ENCODE measurements around the gene UGT1A9.

UGT1A9 gene

GRCh38 chr2:233674314-233674713 lies 2.6 kb downstream of the UGT1A9 start:
- Histone ChIP-seq H3K4me1 (ENCODE audit: control insufficient read depth in 1 of 2, insufficient read depth in 1 of 2, low read depth in 1 of 2, low read length in 1 of 2) (no peaks in the 10 kb centered on the region), H3K36me3 (no peaks in the 10 kb centered on the region), H3K27me3 (no peaks in the 10 kb centered on the region), H3K27ac (no peak overlapping the region), H3K4me3 (ENCODE audit: low read depth in 1 of 2, low read length in 1 of 2) (no peak overlapping the region), H3K9me3 (no peaks in the 10 kb centered on the region)
- TF ChIP-seq CTCF (IDR thresholded peaks at IDR 0.05), result no peak

GRCh38 chr2:233674995-233675394 lies 3.3 kb downstream of the UGT1A9 start:
- Histone ChIP-seq H3K27me3 (no peaks in the 10 kb centered on the region), H3K36me3 (no peaks in the 10 kb centered on the region), H3K27ac (no peak overlapping the region), H3K4me1 (ENCODE audit: control insufficient read depth in 1 of 2, insufficient read depth in 1 of 2, low read depth in 1 of 2, low read length in 1 of 2) (no peaks in the 10 kb centered on the region), H3K4me3 (ENCODE audit: low read depth in 1 of 2, low read length in 1 of 2) (no peak overlapping the region), H3K9me3 (no peaks in the 10 kb centered on the region)
- TF ChIP-seq CTCF (IDR thresholded peaks at IDR 0.05), result no peak

GRCh38 chr2:233676046-233676445 lies 4.3 kb downstream of the UGT1A9 start:
- Histone ChIP-seq H3K27me3 (no peaks in the 10 kb centered on the region), H3K4me3 (ENCODE audit: low read depth in 1 of 2, low read length in 1 of 2) (no peak overlapping the region), H3K27ac (no peak overlapping the region), H3K36me3 (no peaks in the 10 kb centered on the region), H3K9me3 (no peaks in the 10 kb centered on the region), H3K4me1 (ENCODE audit: control insufficient read depth in 1 of 2, insufficient read depth in 1 of 2, low read depth in 1 of 2, low read length in 1 of 2) (no peaks in the 10 kb centered on the region)
- no peak for TF ChIP-seq CTCF (IDR thresholded peaks at IDR 0.05)

GRCh38 chr2:233679196-233679595 lies 7.5 kb downstream of the UGT1A9 start:
- no peak for TF ChIP-seq CTCF (IDR thresholded peaks at IDR 0.05)
- no peaks in the 10 kb centered on the region for H3K27me3 ChIP-seq
- H3K36me3 ChIP-seq, result no peaks in the 10 kb centered on the region
- no peaks in the 10 kb centered on the region for H3K4me1 ChIP-seq (ENCODE audit: control insufficient read depth in 1 of 2, insufficient read depth in 1 of 2, low read depth in 1 of 2, low read length in 1 of 2)
- H3K9me3 ChIP-seq, result no peaks in the 10 kb centered on the region
- no peak overlapping the region for H3K4me3 ChIP-seq (ENCODE audit: low read depth in 1 of 2, low read length in 1 of 2)
- H3K27ac ChIP-seq, result no peak overlapping the region

GRCh38 chr2:233680361-233681045 lies 8.8 kb downstream of the UGT1A9 start:
- no peak overlapping the region for H3K4me3 ChIP-seq (ENCODE audit: low read depth in 1 of 2, low read length in 1 of 2)
- no peak overlapping the region for H3K27ac ChIP-seq
- no peaks in the 10 kb centered on the region for H3K27me3 ChIP-seq
- no peaks in the 10 kb centered on the region for H3K9me3 ChIP-seq
- H3K36me3 ChIP-seq, result no peaks in the 10 kb centered on the region
- TF ChIP-seq CTCF (IDR thresholded peaks at IDR 0.05), result no peak
- no peaks in the 10 kb centered on the region for H3K4me1 ChIP-seq (ENCODE audit: control insufficient read depth in 1 of 2, insufficient read depth in 1 of 2, low read depth in 1 of 2, low read length in 1 of 2)
